HepG2 (cell line): ENCODE measurements around the gene WNK1. TPM values are rescaled to one million over a fixed set of nuclear protein-coding genes. Genes with fewer than 3 reads are reported as not detected.

Experiments
- ATAC-seq: fragments of 200-7000 bp; cut with Tn5 transposase; 3 replicates; pipeline ENCODE4 v1.9.1; 2020; ENCODE audit warnings: mild to moderate bottlenecking, moderate library complexity
- BruUV-seq: library from RNA; stranded (reverse); fragments of 400-500 nt; replicated peaks from 2 replicates; lab custom pipeline; 2021; lab: Mats Ljungman, UMichigan
- CTCF ChIA-PET: fragments of 300-600 bp; formaldehyde crosslinking; extraction: SDS; loops from one replicate; lab custom pipeline; 2021; ENCODE audit warnings: low total read pairs, inconsistent platforms, low intra/inter-chr PET ratio; lab: Yijun Ruan, JAX
- POLR2A ChIA-PET: fragments of 350-600 bp; sonication (Branson Sonifier 250); formaldehyde crosslinking; loops from one replicate; lab custom pipeline; 2020; ENCODE audit warnings: antibody characterized with exemption, inconsistent platforms; lab: Yijun Ruan, JAX
- DNase-seq: peaks from one replicate; pipeline ENCODE4 v3.0.0-alpha.2; 2015; ENCODE audit warnings: low spot score
- FAIRE-seq: peaks from 3 replicates; lab custom pipeline; 2011; peaks lifted over from hg19 to GRCh38; lab: Jason Lieb, UNC
- H2AFZ ChIP-seq: one replicate; pipeline ENCODE4 v1.6.1; 2011; ENCODE audit warnings: low read length, inconsistent platforms
- H3K27ac ChIP-seq: fragments of 300-600 bp; 3 replicates; pipeline ENCODE4 v1.8.0; 2011; ENCODE audit warnings: mixed run types, mild to moderate bottlenecking, mixed read lengths, low read length, inconsistent platforms; ENCODE audit not compliant: insufficient read depth; ENCODE audit errors: extremely low read length
- H3K27me3 ChIP-seq, 2 experiments: fragments of 200-600 bp in 1 of 2; 2 replicates in 1 of 2; 3 replicates in 1 of 2; pipeline versions ENCODE4 v1.6.0 to v1.8.0; 2011; ENCODE audit warnings: low read length in 2 of 2, mild to moderate bottlenecking in 2 of 2, moderate library complexity in 2 of 2, inconsistent platforms in 1 of 2; ENCODE audit not compliant: insufficient read depth in 2 of 2, control insufficient read depth in 1 of 2
- H3K36me3 ChIP-seq, 2 experiments: fragments of 200-600 bp in 1 of 2; replicated peaks in 1 of 2; 2 replicates in 1 of 2; 3 replicates in 1 of 2; pipeline versions ENCODE4 v1.5.1 to v1.8.0; 2011; ENCODE audit warnings: low read length in 2 of 2, inconsistent platforms in 1 of 2; ENCODE audit not compliant: insufficient read depth in 2 of 2, control insufficient read depth in 1 of 2
- H3K4me1 ChIP-seq: 2 replicates; pipeline ENCODE4 v1.5.1; 2012; ENCODE audit warnings: low read length, inconsistent platforms; ENCODE audit not compliant: insufficient read depth
- H3K4me2 ChIP-seq: 2 replicates; pipeline ENCODE4 v1.6.0; 2011; ENCODE audit warnings: low read depth, low read length, inconsistent platforms
- H3K4me3 ChIP-seq, 3 experiments: fragments of 200-600 bp in 1 of 3; sonication (generic), shearing (Covaris generic) in 1 of 3; replicated peaks in 1 of 3; 2 replicates each; pipeline ENCODE4 v1.5.1; 2011 to 2016; ENCODE audit warnings: low read length in 3 of 3, inconsistent platforms in 2 of 3, low read depth in 2 of 3, mild to moderate bottlenecking in 2 of 3, control low read depth in 1 of 3, mixed read lengths in 1 of 3; ENCODE audit not compliant: insufficient read depth in 1 of 3
- H3K79me2 ChIP-seq: one replicate; pipeline ENCODE4 v1.6.1; 2011; ENCODE audit warnings: low read length, inconsistent platforms; ENCODE audit not compliant: insufficient read depth
- H3K9ac ChIP-seq: 2 replicates; pipeline ENCODE4 v1.6.0; 2011; ENCODE audit warnings: mild to moderate bottlenecking, low read depth, low read length, inconsistent platforms; ENCODE audit not compliant: insufficient read depth
- H3K9me3 ChIP-seq: 2 replicates; pipeline ENCODE4 v1.5.1; 2012; ENCODE audit warnings: mild to moderate bottlenecking, low read length
- H4K20me1 ChIP-seq: 2 replicates; pipeline ENCODE4 v1.6.0; 2011; ENCODE audit warnings: inconsistent platforms, mild to moderate bottlenecking, low read length, moderate library complexity; ENCODE audit not compliant: insufficient read depth
- KDM6A ChIP-seq: IDR thresholded peaks from 2 replicates; pipeline ENCODE4 v1.6.1; 2016; ENCODE audit warnings: low read depth
- MTA1 ChIP-seq: sonication (generic); formaldehyde crosslinking; IDR thresholded peaks from 2 replicates; pipeline ENCODE4 v1.4.0; 2020; ENCODE audit warnings: missing genetic modification reagents, mild to moderate bottlenecking, borderline replicate concordance
- NFIC ChIP-seq: IDR thresholded peaks from 2 replicates; pipeline ENCODE4 v1.6.1; 2012; ENCODE audit warnings: mild to moderate bottlenecking, low read length, inconsistent platforms
- PAXIP1 ChIP-seq: sonication (generic); formaldehyde crosslinking; conservative IDR thresholded peaks from 2 replicates; pipeline ENCODE4 v1.4.0; 2020; ENCODE audit warnings: mild to moderate bottlenecking, missing genetic modification reagents, moderate library complexity
- SRSF1 ChIP-seq: fragments of 200-400 bp; formaldehyde crosslinking; optimal IDR thresholded peaks from 2 replicates; pipeline ENCODE3; 2017; ENCODE audit warnings: mild to moderate bottlenecking, low read depth, low read length, moderate library complexity
- TOPORS ChIP-seq: sonication (generic); formaldehyde crosslinking; IDR thresholded peaks from 2 replicates; pipeline ENCODE4 v1.8.0; 2023; ENCODE audit warnings: mild to moderate bottlenecking, missing genetic modification reagents
- ZBTB10 ChIP-seq: sonication (generic); formaldehyde crosslinking; IDR thresholded peaks from 2 replicates; pipeline ENCODE4 v1.4.0; 2020; ENCODE audit warnings: missing genetic modification reagents, borderline replicate concordance
- ZNF343 ChIP-seq: sonication (generic); formaldehyde crosslinking; IDR thresholded peaks from 2 replicates; pipeline ENCODE4 v1.4.0; 2020; ENCODE audit warnings: mild to moderate bottlenecking, missing genetic modification reagents
- ZNF414 ChIP-seq: sonication (generic); formaldehyde crosslinking; IDR thresholded peaks from 2 replicates; pipeline ENCODE4 v1.5.0; 2020; ENCODE audit warnings: missing genetic modification reagents
- ZNF614 ChIP-seq: IDR thresholded peaks from 2 replicates; pipeline ENCODE4 v1.6.1; 2018; ENCODE audit warnings: missing biosample characterization, missing genetic modification reagents, inconsistent platforms, borderline replicate concordance
- WGBS: methylation state at CpG from one replicate; pipeline ENCODE4 v1.1.6; 2017; ENCODE audit warnings: low lambda C conversion rate; 5-methylcytosine and 5-hydroxymethylcytosine counted together
- in situ Hi-C: cut with HindIII; loops from 2 replicates; pipeline ENCODE4 v1.10.0; 2017; ENCODE audit warnings: low pct_unique_long_range_greater_than_20kb; ENCODE audit not compliant: extremely low pct_ligation_motif_present
- intact Hi-C: fragments of 100-400 bp; cut with micrococcal nuclease; formaldehyde crosslinking; loops from one replicate; pipeline ENCODE4 v1.10.0; 2022; ENCODE audit not compliant: unreplicated experiment
- polyA plus RNA-seq, 8 experiments: library from polyadenylated mRNA; depleted of rRNA in 3 of 8; stranded (reverse) in 7 of 8; unstranded in 1 of 8; fragments of >200 nt; fragmentation: Illumina TruSeq in 4 of 8; extraction: Trizol in 4 of 8; gene quantifications; 2 replicates each; pipeline versions ENCODE4 v1.2.1 to v1.2.3, GENCODE V29; 2011 to 2016; ENCODE audit warnings: low read depth in 4 of 8, missing spikeins in 1 of 8, mixed read lengths in 1 of 8; ENCODE audit not compliant: insufficient read depth in 1 of 8
- total RNA-seq, 5 experiments: library from RNA; depleted of rRNA; stranded (reverse); fragments of >200 nt; fragmentation: Illumina TruSeq; extraction: Trizol; gene quantifications; 2 replicates each; pipeline ENCODE4 v1.2.3, GENCODE V29; 2016; ENCODE audit warnings: low read depth in 1 of 5

Gene WNK1
- total and polyA plus RNA-seq, 2 of the 13 experiments (the other 11 are each of a cell fraction or from before 2014, with no cell fraction given): 31.1 to 54.8 TPM

GRCh38 chr12:902581-902980, 150.2 kb downstream of the WNK1 start (continued):
- TF ChIP-seq KDM6A (CRISPR knock-in tag): no peak

GRCh38 chr12:903055-903454, 150.7 kb downstream of the WNK1 start:
- no TSS peak for BruUV-seq
- no peaks in the 10 kb centered on the region for H3K9me3 ChIP-seq
- H3K27ac ChIP-seq: no peak overlapping the region
- ATAC-seq (no peak), DNase-seq (no peak), FAIRE-seq (no peak)
- ChIA-PET POLR2A (no interaction called here), CTCF (no interaction called here)
- no peak overlapping the region for H2AFZ ChIP-seq
- H3K4me2 ChIP-seq: no peak overlapping the region
- peaks cover 37 to 91% of the 10 kb centered on the region in 2 experiments for H3K36me3 ChIP-seq
- no peak overlapping the region for H3K4me3 ChIP-seq
- H3K79me2 ChIP-seq: no peaks in the 10 kb centered on the region
- WGBS: 94% methylated on average over 5 of the region's 5 CpGs
- no peaks in the 10 kb centered on the region for H3K27me3 ChIP-seq
- TF ChIP-seq PAXIP1 (CRISPR knock-in tag): no peak
- in situ Hi-C loops (no loop called here), intact Hi-C loops (no loop called here)
- no peaks in the 10 kb centered on the region for H3K4me1 ChIP-seq
- no peak overlapping the region for H3K9ac ChIP-seq
- H4K20me1 ChIP-seq: no peaks in the 10 kb centered on the region; the same call in 1 of the 2 replicates

GRCh38 chr12:904010-904414, 151.6 kb downstream of the WNK1 start:
- Histone ChIP-seq H3K27me3 (no peaks in the 10 kb centered on the region), H3K79me2 (no peaks in the 10 kb centered on the region), H3K4me2 (no peak overlapping the region), H2AFZ (no peak overlapping the region), H3K4me1 (no peaks in the 10 kb centered on the region), H3K36me3 (peaks cover 43 to 93% of the 10 kb centered on the region in 2 experiments), H3K4me3 (no peak overlapping the region), H3K27ac (no peak overlapping the region), H3K9ac (no peak overlapping the region), H3K9me3 (no peaks in the 10 kb centered on the region), H4K20me1 (no peaks in the 10 kb centered on the region; the same call in 1 of the 2 replicates)
- FAIRE-seq (no peak), DNase-seq (no peak), ATAC-seq (no peak)
- CTCF ChIA-PET: no interaction called here
- in situ Hi-C loops: no loop called here
- intact Hi-C loops: no loop called here
- BruUV-seq: no TSS peak
- POLR2A ChIA-PET: no interaction called here
- WGBS: 97% methylated on average over 4 of the region's 5 CpGs
- TF ChIP-seq ZBTB10 (CRISPR knock-in tag): no peak
- TF ChIP-seq SRSF1: no peak
- no peak for TF ChIP-seq TOPORS
- no peak for TF ChIP-seq ZNF614 (CRISPR knock-in tag)
- no peak for TF ChIP-seq NFIC
- no peak for TF ChIP-seq ZNF343
- TF ChIP-seq MTA1 (CRISPR knock-in tag): no peak
- no peak for TF ChIP-seq ZNF414 (CRISPR knock-in tag)
